ENCODE data around the gene PPP2R5A.
"Not testable (repeated sequence)": the region's sequence is repeated elsewhere in the genome, so short reads cannot be mapped to it uniquely, and the experiment has no call there.

Gene PPP2R5A

GRCh38 chr1:212269306-212269705 lies 15.9 kb upstream of the PPP2R5A start:
- no peak for DNase-seq

- DNase-seq, result no peak
Measured at GRCh38 chr1:212270564-212270963, 14.6 kb upstream of the PPP2R5A start.

GRCh38 chr1:212271234-212271633 lies 14.0 kb upstream of the PPP2R5A start:
- DNase-seq, result no peak

- DNase-seq, result no peak
Measured at GRCh38 chr1:212271823-212272485, 13.3 kb upstream of the PPP2R5A start.

GRCh38 chr1:212281590-212281989 lies 3.6 kb upstream of the PPP2R5A start:
- no peak for DNase-seq

- no peak for DNase-seq
Measured at GRCh38 chr1:212283741-212284140, 1.5 kb upstream of the PPP2R5A start.

GRCh38 chr1:212284332-212284743 lies 872 bp upstream of the PPP2R5A start:
- DNase-seq, result no peak

GRCh38 chr1:212285685-212286555 lies 710 bp downstream of the PPP2R5A start:
- DNase-seq, result peak; percentile 75

- DNase-seq, result no peak
Measured at GRCh38 chr1:212286556-212287131, 1.4 kb downstream of the PPP2R5A start.

GRCh38 chr1:212287261-212287895 lies 2.2 kb downstream of the PPP2R5A start:
- DNase-seq, result no peak

GRCh38 chr1:212287995-212288394 lies 2.8 kb downstream of the PPP2R5A start:
- DNase-seq, result not testable (repeated sequence)

- no peak for DNase-seq
Measured at GRCh38 chr1:212288615-212289014, 3.4 kb downstream of the PPP2R5A start.

- no peak for DNase-seq
Measured at GRCh38 chr1:212289262-212290077, 4.3 kb downstream of the PPP2R5A start.

- DNase-seq, result no peak
Measured at GRCh38 chr1:212290608-212291007, 5.4 kb downstream of the PPP2R5A start.

- DNase-seq, result no peak
Measured at GRCh38 chr1:212291505-212292134, 6.4 kb downstream of the PPP2R5A start.

- no peak for DNase-seq
Measured at GRCh38 chr1:212292250-212293105, 7.3 kb downstream of the PPP2R5A start.

GRCh38 chr1:212293579-212293978 lies 8.4 kb downstream of the PPP2R5A start:
- no peak for DNase-seq

- DNase-seq, result no peak
Measured at GRCh38 chr1:212294983-212295382, 9.8 kb downstream of the PPP2R5A start.

GRCh38 chr1:212295579-212295978 lies 10.4 kb downstream of the PPP2R5A start:
- no peak for DNase-seq

- DNase-seq, result no peak
Measured at GRCh38 chr1:212297338-212297737, 12.1 kb downstream of the PPP2R5A start.

- no peak for DNase-seq
Measured at GRCh38 chr1:212301580-212301979, 16.4 kb downstream of the PPP2R5A start.
